Effector memory CD4-positive, alpha-beta T cell (primary cell): ENCODE measurements around the gene TAF12.
"Not testable (repeated sequence)": the region's sequence is repeated elsewhere in the genome, so short reads cannot be mapped to it uniquely, and the experiment has no call there.

Experiments used
- DNase-seq, 3 donors: peaks; one replicate each; pipeline ENCODE4 v3.0.0-alpha.2; 2020
- H3K27ac ChIP-seq: 2 replicates; pipeline ENCODE4 v1.7.0; 2013; ENCODE audit warnings: mild to moderate bottlenecking, low read length, moderate library complexity; ENCODE audit not compliant: insufficient read depth, poor library complexity, severe bottlenecking
- H3K27me3 ChIP-seq: replicated peaks from 2 replicates; pipeline ENCODE4 v1.7.0; 2013; ENCODE audit warnings: mild to moderate bottlenecking, low read length; ENCODE audit not compliant: insufficient read depth, control insufficient read depth, poor library complexity, severe bottlenecking
- H3K36me3 ChIP-seq: 2 replicates; pipeline ENCODE4 v1.7.0; 2013; ENCODE audit warnings: mild to moderate bottlenecking, low read length, moderate library complexity; ENCODE audit not compliant: control insufficient read depth, insufficient read depth
- H3K4me1 ChIP-seq: 2 replicates; pipeline ENCODE4 v1.7.0; 2013; ENCODE audit warnings: low read length, mild to moderate bottlenecking; ENCODE audit not compliant: control insufficient read depth, insufficient read depth, poor library complexity, severe bottlenecking
- H3K4me3 ChIP-seq: 2 replicates; pipeline ENCODE4 v1.7.0; 2013; ENCODE audit warnings: low read length, low read depth, mild to moderate bottlenecking; ENCODE audit not compliant: insufficient read depth, poor library complexity, severe bottlenecking
- H3K9me3 ChIP-seq: 2 replicates; pipeline ENCODE4 v1.7.0; 2013; ENCODE audit warnings: mild to moderate bottlenecking, low read length, moderate library complexity; ENCODE audit not compliant: control insufficient read depth

Gene TAF12

GRCh38 chr1:28668191-28668955, 25.5 kb upstream of the TAF12 start, which contains the start of gene GMEB1:
Gene GMEB1 (plus strand): TSS chr1:28668784. CDS start chr1:28683613, 14,829 bp downstream.
- peaks cover 10% of the 10 kb centered on the region for H3K4me1 ChIP-seq
- peak within 1 kb of the TSS; percentile 87 for H3K4me3 ChIP-seq
- H3K36me3 ChIP-seq: no peaks in the 10 kb centered on the region
- H3K27me3 ChIP-seq: no peaks in the 10 kb centered on the region
- H3K9me3 ChIP-seq: no peaks in the 10 kb centered on the region
- peak within 1 kb of the TSS; percentile 93 for H3K27ac ChIP-seq
- DNase-seq: peak; percentile 72 to 77 (median 74)

- H3K4me3 ChIP-seq: no peak overlapping the region
Measured at GRCh38 chr1:28666806-28667205, 23.9 kb upstream of the TAF12 start.

GRCh38 chr1:28663871-28664470, 21.1 kb upstream of the TAF12 start:
- Histone ChIP-seq H3K4me1 (peaks cover 10% of the 10 kb centered on the region), H3K36me3 (no peaks in the 10 kb centered on the region), H3K27ac (no peak overlapping the region), H3K27me3 (no peaks in the 10 kb centered on the region), H3K9me3 (no peaks in the 10 kb centered on the region), H3K4me3 (no peak overlapping the region)
- DNase-seq: no peak

More at GRCh38 chr1:28666806-28667205, 23.9 kb upstream of the TAF12 start:
- Histone ChIP-seq H3K36me3 (no peaks in the 10 kb centered on the region), H3K9me3 (no peaks in the 10 kb centered on the region), H3K27ac (no peak overlapping the region), H3K4me1 (peaks cover 10% of the 10 kb centered on the region), H3K27me3 (no peaks in the 10 kb centered on the region)
- DNase-seq: no peak

GRCh38 chr1:28656335-28656734, 13.5 kb upstream of the TAF12 start:
- H3K4me1 ChIP-seq: no peaks in the 10 kb centered on the region
- H3K9me3 ChIP-seq: no peaks in the 10 kb centered on the region
- no peak overlapping the region for H3K27ac ChIP-seq
- H3K4me3 ChIP-seq: no peak overlapping the region
- H3K27me3 ChIP-seq: no peaks in the 10 kb centered on the region
- DNase-seq: no peak
- no peaks in the 10 kb centered on the region for H3K36me3 ChIP-seq

- not testable (repeated sequence) for H3K9me3 ChIP-seq, H3K36me3 ChIP-seq, DNase-seq, H3K27me3 ChIP-seq, H3K27ac ChIP-seq, H3K4me1 ChIP-seq, H3K4me3 ChIP-seq
Measured at GRCh38 chr1:28655448-28656311, 12.8 kb upstream of the TAF12 start.

- not testable (repeated sequence) for H3K9me3 ChIP-seq, H3K36me3 ChIP-seq, H3K27ac ChIP-seq, H3K4me1 ChIP-seq, H3K27me3 ChIP-seq, H3K4me3 ChIP-seq, DNase-seq
Measured at GRCh38 chr1:28653870-28654269, 11.0 kb upstream of the TAF12 start.

- H3K27me3 ChIP-seq, H3K4me1 ChIP-seq, H3K27ac ChIP-seq, DNase-seq, H3K36me3 ChIP-seq, H3K4me3 ChIP-seq, H3K9me3 ChIP-seq: not testable (repeated sequence)
Measured at GRCh38 chr1:28653063-28653462, 10.2 kb upstream of the TAF12 start.

- Histone ChIP-seq H3K4me1 (peaks cover 14% of the 10 kb centered on the region), H3K9me3 (no peaks in the 10 kb centered on the region), H3K4me3 (peak within 1 kb of the TSS; percentile 47), H3K27me3 (no peaks in the 10 kb centered on the region), H3K27ac (peak within 1 kb of the TSS; percentile 98), H3K36me3 (no peaks in the 10 kb centered on the region)
- DNase-seq: peak; percentile 70 to 81 (median 79)
Measured at GRCh38 chr1:28648474-28649198, 5.8 kb upstream of the TAF12 start, which contains the start of gene RNU11. Gene RNU11 (plus strand): TSS chr1:28648600.

GRCh38 chr1:28648008-28648473, 5.2 kb upstream of the TAF12 start:
- peaks cover 14% of the 10 kb centered on the region for H3K4me1 ChIP-seq

More at GRCh38 chr1:28648008-28648473, 5.2 kb upstream of the TAF12 start:
- Histone ChIP-seq H3K27me3 (no peaks in the 10 kb centered on the region), H3K27ac (peak overlapping the region; percentile 98), H3K9me3 (no peaks in the 10 kb centered on the region), H3K36me3 (no peaks in the 10 kb centered on the region), H3K4me3 (peak overlapping the region; percentile 47)
- DNase-seq: peak; percentile 80 to 82 (median 80)
